HCT116 (cell line): ENCODE measurements around the gene OAS2. TPM values are rescaled to one million over a fixed set of nuclear protein-coding genes. Genes with fewer than 3 reads are reported as not detected.

ENCODE experiments used
- ATAC-seq: fragments of 200-7000 bp; cut with Tn5 transposase; 2 replicates; pipeline ENCODE4 v1.9.1; 2020; ENCODE audit warnings: mild to moderate bottlenecking, moderate library complexity
- BruUV-seq: library from RNA; stranded (reverse); fragments of 400-500 nt; replicated peaks from 2 replicates; lab custom pipeline; 2021; lab: Mats Ljungman, UMichigan
- CTCF ChIA-PET: fragments of 300-600 bp; sonication (Branson Sonifier 250); formaldehyde crosslinking; loops from one replicate; lab custom pipeline; 2021; ENCODE audit warnings: antibody characterized with exemption; lab: Charles Lee
- POLR2A ChIA-PET: fragments of 300-600, 350-600 bp; sonication (Branson Sonifier 250); formaldehyde crosslinking; loops from one replicate; lab custom pipeline; 2021; ENCODE audit warnings: antibody characterized with exemption; lab: Charles Lee
- RAD21 ChIA-PET, 2 experiments: fragments of 300-600 bp; sonication (Branson Sonifier 250); formaldehyde crosslinking; loops; one replicate each; lab custom pipeline; 2023; ENCODE audit warnings: low total read pairs in 2 of 2; ENCODE audit not compliant: uncharacterized antibody in 2 of 2, unreplicated experiment in 2 of 2, low non-redundant PET in 1 of 2; lab: Charles Lee
- DNase-seq: peaks from one replicate; pipeline ENCODE4 v3.0.0-alpha.2; 2010; ENCODE audit warnings: low read depth, low spot score
- H2AFZ ChIP-seq: fragments of 200-600 bp; shearing (Covaris generic), sonication (generic); 2 replicates; pipeline ENCODE4 v1.6.1; 2017; ENCODE audit warnings: low read depth, mixed run types, mixed read lengths, antibody characterized with exemption, low read length; ENCODE audit not compliant: poor library complexity, severe bottlenecking
- H3K27ac ChIP-seq: 2 replicates; pipeline ENCODE4 v1.5.1; 2012; ENCODE audit warnings: low read depth, low read length
- H3K27me3 ChIP-seq: fragments of 200-600 bp; sonication (generic); 2 replicates; pipeline ENCODE4 v1.6.1; 2016; ENCODE audit warnings: mixed run types, low read length, mixed read lengths; ENCODE audit not compliant: insufficient read depth
- H3K36me3 ChIP-seq, 2 experiments: fragments of 200-500 bp in 1 of 2; fragments of 200-600 bp in 1 of 2; sonication (Bioruptor generic) in 1 of 2; sonication (generic) in 1 of 2; 2 replicates each; pipeline versions ENCODE4 v1.5.1 to v1.6.1; 2014 to 2016; ENCODE audit warnings: low read length in 2 of 2, inconsistent platforms in 1 of 2, mixed read lengths in 1 of 2, mixed run types in 1 of 2; ENCODE audit not compliant: insufficient read depth in 2 of 2, control insufficient read depth in 1 of 2
- H3K4me1 ChIP-seq, 2 experiments: fragments of 200-600 bp in 1 of 2; sonication (generic) in 1 of 2; 2 replicates each; pipeline versions ENCODE4 v1.5.1 to v1.6.1; 2012 to 2017; ENCODE audit warnings: low read length in 2 of 2, inconsistent platforms in 1 of 2, mild to moderate bottlenecking in 1 of 2, mixed read lengths in 1 of 2, mixed run types in 1 of 2, moderate library complexity in 1 of 2; ENCODE audit not compliant: insufficient read depth in 2 of 2, control insufficient read depth in 1 of 2
- H3K4me2 ChIP-seq: fragments of 200-600 bp; sonication (generic); 2 replicates; pipeline ENCODE4 v1.6.1; 2017; ENCODE audit warnings: mixed run types, low read length, mixed read lengths
- H3K4me3 ChIP-seq, 2 experiments: fragments of 200-600 bp in 1 of 2; sonication (generic) in 1 of 2; replicated peaks in 1 of 2; 2 replicates each; pipeline ENCODE4 v1.5.1; 2011 to 2016; ENCODE audit warnings: low read length in 2 of 2, control low read depth in 1 of 2, low read depth in 1 of 2, mild to moderate bottlenecking in 1 of 2, mixed read lengths in 1 of 2, mixed run types in 1 of 2
- H3K79me2 ChIP-seq: fragments of 200-600 bp; sonication (generic); 2 replicates; pipeline ENCODE4 v1.6.1; 2017; ENCODE audit warnings: mild to moderate bottlenecking, mixed run types, low read length, moderate library complexity, mixed read lengths; ENCODE audit not compliant: insufficient read depth
- H3K9ac ChIP-seq: fragments of 200-600 bp; sonication (generic); 2 replicates; pipeline ENCODE4 v1.6.1; 2016; ENCODE audit warnings: low read length, mixed read lengths
- H3K9me2 ChIP-seq: fragments of 200-600 bp; sonication (generic), shearing (Covaris generic); 2 replicates; pipeline ENCODE4 v1.6.1; 2017; ENCODE audit warnings: mixed run types, mild to moderate bottlenecking, moderate library complexity; ENCODE audit not compliant: insufficient read depth
- H3K9me3 ChIP-seq, 2 experiments: fragments of 200-500 bp in 1 of 2; fragments of 200-600 bp in 1 of 2; sonication (Bioruptor generic) in 1 of 2; sonication (generic) in 1 of 2; 2 replicates each; pipeline ENCODE4 v1.6.1; 2014 to 2017; ENCODE audit warnings: low read length in 2 of 2, mixed read lengths in 2 of 2, inconsistent platforms in 1 of 2, low read depth in 1 of 2, mild to moderate bottlenecking in 1 of 2, mixed run types in 1 of 2, moderate library complexity in 1 of 2; ENCODE audit not compliant: control insufficient read depth in 1 of 2, insufficient read depth in 1 of 2
- H4K20me1 ChIP-seq: fragments of 200-600 bp; sonication (generic), shearing (Covaris generic); 2 replicates; pipeline ENCODE4 v1.6.1; 2017; ENCODE audit warnings: mixed run types, mild to moderate bottlenecking, moderate library complexity; ENCODE audit not compliant: insufficient read depth
- ATF3 ChIP-seq: IDR thresholded peaks from 2 replicates; pipeline ENCODE4 v1.6.1; 2012
- CBX3 ChIP-seq: IDR thresholded peaks from 2 replicates; pipeline ENCODE4 v1.6.1; 2012; ENCODE audit warnings: low read depth
- CEBPB ChIP-seq: IDR thresholded peaks from 2 replicates; pipeline ENCODE4 v1.6.1; 2012; ENCODE audit warnings: low read depth
- CTCF ChIP-seq, 3 experiments: fragments of 200-600 bp in 1 of 3; sonication (generic) in 1 of 3; IDR thresholded peaks in 2 of 3; conservative IDR thresholded peaks in 1 of 3; 2 replicates each; pipeline ENCODE4 v1.5.1; 2012 to 2017; ENCODE audit warnings: low read depth in 2 of 3, low read length in 2 of 3, antibody characterized with exemption in 1 of 3, borderline replicate concordance in 1 of 3, control low read depth in 1 of 3, mild to moderate bottlenecking in 1 of 3, mixed read lengths in 1 of 3, mixed run types in 1 of 3, moderate library complexity in 1 of 3; ENCODE audit not compliant: insufficient read depth in 1 of 3
- EGR1 ChIP-seq: IDR thresholded peaks from 2 replicates; pipeline ENCODE4 v1.6.1; 2012; ENCODE audit warnings: low read depth
- JUND ChIP-seq: IDR thresholded peaks from 2 replicates; pipeline ENCODE4 v1.6.1; 2012
- MAX ChIP-seq: IDR thresholded peaks from 2 replicates; pipeline ENCODE4 v1.6.1; 2012
- POLR2AphosphoS5 ChIP-seq: IDR thresholded peaks from 2 replicates; pipeline ENCODE4 v1.6.1; 2011; ENCODE audit warnings: mild to moderate bottlenecking, low read depth, low read length, moderate library complexity
- RAD21 ChIP-seq: IDR thresholded peaks from 2 replicates; pipeline ENCODE4 v1.6.1; 2012; ENCODE audit warnings: low read depth, mild to moderate bottlenecking
- REST ChIP-seq: IDR thresholded peaks from 2 replicates; pipeline ENCODE4 v1.6.1; 2012; ENCODE audit warnings: low read depth
- SIN3A ChIP-seq: IDR thresholded peaks from 2 replicates; pipeline ENCODE4 v1.6.1; 2012; ENCODE audit warnings: low read depth
- SP1 ChIP-seq: IDR thresholded peaks from 2 replicates; pipeline ENCODE4 v1.6.1; 2012; ENCODE audit warnings: low read depth
- TCF7L2 ChIP-seq: IDR thresholded peaks from 2 replicates; pipeline ENCODE4 v1.7.0; 2011; ENCODE audit warnings: borderline replicate concordance, inconsistent platforms; ENCODE audit not compliant: insufficient read depth, insufficient read length; ENCODE audit errors: extremely low read depth
- YY1 ChIP-seq: IDR thresholded peaks from 2 replicates; pipeline ENCODE4 v1.6.1; 2011; ENCODE audit warnings: low read length, low read depth, moderate library complexity, mild to moderate bottlenecking; ENCODE audit not compliant: insufficient replicate concordance; ENCODE audit errors: extremely low read depth
- ZBTB33 ChIP-seq: IDR thresholded peaks from 2 replicates; pipeline ENCODE4 v1.6.1; 2011; ENCODE audit warnings: mild to moderate bottlenecking, low read length, moderate library complexity; ENCODE audit not compliant: insufficient replicate concordance; ENCODE audit errors: extremely low read depth
- ZFX ChIP-seq: fragments of 450-650 bp; IDR thresholded peaks from 2 replicates; pipeline ENCODE4 v1.6.1; 2017
- ZNF274 ChIP-seq: fragments of 200-500 bp; sonication (Bioruptor generic); IDR thresholded peaks from 2 replicates; pipeline ENCODE4 v1.6.1; 2014; ENCODE audit warnings: mild to moderate bottlenecking, low read depth, low read length, inconsistent platforms
- intact Hi-C: fragments of 100-400 bp; cut with micrococcal nuclease; formaldehyde crosslinking; loops from 2 replicates; pipeline ENCODE4 v1.10.0; 2022
- total RNA-seq: library from RNA; stranded (reverse); gene quantifications from one replicate; pipeline ENCODE4 v1.2.1, GENCODE V29; 2021; ENCODE audit not compliant: unreplicated experiment

OAS2 gene
- total RNA-seq, 1 experiment from 2014 or later, result 0.30 TPM

GRCh38 chr12:112970391-112970790 is 7.9 kb upstream of the OAS2 start:
- no peak for TF ChIP-seq CEBPB
- no peak for TF ChIP-seq ZNF274
- no peak for TF ChIP-seq SIN3A
- no peak for TF ChIP-seq POLR2AphosphoS5
- no peak for TF ChIP-seq RAD21
- no peak for TF ChIP-seq REST
- TF ChIP-seq ZFX, result no peak
- no peak for TF ChIP-seq CTCF (IDR thresholded peaks at IDR 0.05 in 2 of 3, conservative IDR thresholded peaks at IDR 0.05 in 1 of 3; ENCODE audit: borderline replicate concordance in 1 of 3, insufficient read depth in 1 of 3, low read depth in 2 of 3, low read length in 2 of 3)
- no peak for TF ChIP-seq JUND
- TF ChIP-seq EGR1, result no peak
- TF ChIP-seq ATF3, result no peak
- no peak for TF ChIP-seq CBX3
- TF ChIP-seq MAX, result no peak
- no peak for TF ChIP-seq ZBTB33
- TF ChIP-seq YY1, result no peak
- TF ChIP-seq TCF7L2, result no peak
- TF ChIP-seq SP1, result no peak
- BruUV-seq, result no TSS peak
- ChIA-PET RAD21 (no interaction called here), POLR2A (no interaction called here), CTCF (interaction anchor here (1.6 kb wide), 1 partner anchor 23 kb away, joined by 3 read pairs; no protein-coding TSS in a partner anchor)
- H3K4me2 ChIP-seq, result no peak overlapping the region
- no peak overlapping the region for H3K4me3 ChIP-seq
- no peak for DNase-seq
- no peaks in the 10 kb centered on the region for H3K79me2 ChIP-seq
- H3K27me3 ChIP-seq, result no peaks in the 10 kb centered on the region
- no peaks in the 10 kb centered on the region for H3K4me1 ChIP-seq
- no peaks in the 10 kb centered on the region for H4K20me1 ChIP-seq
- H3K9me3 ChIP-seq, result no peaks in the 10 kb centered on the region
- H3K36me3 ChIP-seq, result no peaks in the 10 kb centered on the region; a peak in 1 of 4 replicates
- no peak overlapping the region for H2AFZ ChIP-seq
- no peak overlapping the region for H3K9ac ChIP-seq
- H3K9me2 ChIP-seq, result no peaks in the 10 kb centered on the region
- intact Hi-C loops, result no loop called here
- H3K27ac ChIP-seq, result no peak overlapping the region
- no peak for ATAC-seq
